HG02798 (cell line): ENCODE measurements around the gene AEN.

Experiments
- ATAC-seq: cut with Tn5 transposase; IDR thresholded peaks from one replicate; pipeline ENCODE4 v1.9.1; 2021; ENCODE audit warnings: mild to moderate bottlenecking; ENCODE audit not compliant: unreplicated experiment, poor library complexity

Gene AEN

GRCh38 chr15:88620995-88621772 is at the start of gene AEN:
Gene AEN, plus strand, starts transcription at chr15:88621340. Its CDS starts 4,870 bp downstream, at chr15:88626210.
- ATAC-seq = peak; percentile 96

- ATAC-seq = no peak
Observed at GRCh38 chr15:88571852-88572259, 49.3 kb upstream of the AEN start.

- no peak for ATAC-seq
Observed at GRCh38 chr15:88574077-88574476, 47.1 kb upstream of the AEN start.

GRCh38 chr15:88574655-88575054 is 46.5 kb upstream of the AEN start:
- no peak for ATAC-seq

GRCh38 chr15:88579322-88579721 is 41.8 kb upstream of the AEN start:
- no peak for ATAC-seq

- no peak for ATAC-seq
Observed at GRCh38 chr15:88580532-88580931, 40.6 kb upstream of the AEN start.

- ATAC-seq = no peak
Observed at GRCh38 chr15:88586401-88587162, 34.6 kb upstream of the AEN start.

GRCh38 chr15:88590759-88591158 is 30.4 kb upstream of the AEN start:
- ATAC-seq = no peak

GRCh38 chr15:88591384-88591783 is 29.8 kb upstream of the AEN start:
- ATAC-seq = no peak

GRCh38 chr15:88603885-88604284 is 17.3 kb upstream of the AEN start:
- no peak for ATAC-seq

GRCh38 chr15:88604381-88605188 is 16.6 kb upstream of the AEN start:
- ATAC-seq = no peak

GRCh38 chr15:88605189-88606069 is 15.7 kb upstream of the AEN start:
- ATAC-seq = no peak

- no peak for ATAC-seq
Observed at GRCh38 chr15:88606070-88606794, 14.9 kb upstream of the AEN start.

GRCh38 chr15:88607951-88608350 is 13.2 kb upstream of the AEN start:
- no peak for ATAC-seq

- no peak for ATAC-seq
Observed at GRCh38 chr15:88608607-88609181, 12.4 kb upstream of the AEN start.

- ATAC-seq = no peak
Observed at GRCh38 chr15:88609344-88610090, 11.6 kb upstream of the AEN start.

- ATAC-seq = no peak
Observed at GRCh38 chr15:88610701-88611231, 10.4 kb upstream of the AEN start.
